ENCODE measurements around the gene ARID1B. TPM values are rescaled to one million over a fixed set of nuclear protein-coding genes. Genes with fewer than 3 reads are reported as not detected.

The ARID1B gene
- total and polyA plus RNA-seq, 4 donors = 7.0 to 49.0 (median 24.2) TPM

DNA sequence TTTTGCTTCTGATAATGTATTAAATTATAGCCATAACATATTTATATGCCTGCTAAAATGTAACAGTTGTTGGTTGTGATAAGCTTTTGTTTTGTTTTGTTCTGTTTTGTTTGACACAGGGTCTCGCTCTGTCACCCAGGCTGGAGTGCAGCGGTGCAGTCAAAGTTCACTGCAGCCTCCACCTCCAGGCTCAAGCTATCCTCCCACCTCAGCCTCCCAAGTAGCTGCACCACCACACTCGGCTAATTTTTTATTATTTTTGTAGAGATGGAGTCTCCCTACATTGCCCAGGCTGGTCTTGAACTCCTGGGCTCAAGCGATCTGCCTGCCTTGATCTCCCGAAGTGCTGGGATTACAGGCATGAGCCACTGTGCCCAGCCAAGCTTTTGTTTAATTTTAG, 157.8 kb downstream of the ARID1B start:
- Histone ChIP-seq H3K27me3 (ENCODE audit: control insufficient read depth in 4 of 4, insufficient read depth in 4 of 4, low read length in 3 of 4) (no peaks in the 10 kb centered on the region), H3K9ac (ENCODE audit: low read depth in 1 of 2, low read length in 2 of 2) (no peak overlapping the region), H3K36me3 (ENCODE audit: control insufficient read depth in 4 of 4, insufficient read depth in 3 of 4, low read depth in 1 of 4, low read length in 3 of 4) (peaks cover 0 to 8% (median 0%) of the 10 kb centered on the region in 4 donors), H3K4me1 (ENCODE audit: control insufficient read depth in 4 of 4, insufficient read depth in 4 of 4, low read length in 3 of 4) (peaks cover 0 to 36% (median 26%) of the 10 kb centered on the region in 4 donors), H3K9me3 (ENCODE audit: control insufficient read depth in 4 of 4, low read length in 3 of 4) (no peaks in the 10 kb centered on the region), H3K27ac (ENCODE audit: low read depth in 1 of 2, low read length in 2 of 2) (no peak overlapping the region), H3K4me3 (ENCODE audit: low read depth in 1 of 3, low read length in 3 of 3) (no peak overlapping the region)
- WGBS = 96% methylated on average over 5 of the region's 5 CpGs
- TF ChIP-seq HNF4G (IDR thresholded peaks at IDR 0.05) (no peak), SP1 (IDR thresholded peaks at IDR 0.05) (no peak), TAF1 (conservative IDR thresholded peaks at IDR 0.05) (no peak), FOXA2 (IDR thresholded peaks at IDR 0.05) (no peak), HNF4A (conservative IDR thresholded peaks at IDR 0.05) (no peak), EGR1 (IDR thresholded peaks at IDR 0.05; ENCODE audit: low read depth in 2 of 2) (no peak)
- TF ChIP-seq, protein P1, sequence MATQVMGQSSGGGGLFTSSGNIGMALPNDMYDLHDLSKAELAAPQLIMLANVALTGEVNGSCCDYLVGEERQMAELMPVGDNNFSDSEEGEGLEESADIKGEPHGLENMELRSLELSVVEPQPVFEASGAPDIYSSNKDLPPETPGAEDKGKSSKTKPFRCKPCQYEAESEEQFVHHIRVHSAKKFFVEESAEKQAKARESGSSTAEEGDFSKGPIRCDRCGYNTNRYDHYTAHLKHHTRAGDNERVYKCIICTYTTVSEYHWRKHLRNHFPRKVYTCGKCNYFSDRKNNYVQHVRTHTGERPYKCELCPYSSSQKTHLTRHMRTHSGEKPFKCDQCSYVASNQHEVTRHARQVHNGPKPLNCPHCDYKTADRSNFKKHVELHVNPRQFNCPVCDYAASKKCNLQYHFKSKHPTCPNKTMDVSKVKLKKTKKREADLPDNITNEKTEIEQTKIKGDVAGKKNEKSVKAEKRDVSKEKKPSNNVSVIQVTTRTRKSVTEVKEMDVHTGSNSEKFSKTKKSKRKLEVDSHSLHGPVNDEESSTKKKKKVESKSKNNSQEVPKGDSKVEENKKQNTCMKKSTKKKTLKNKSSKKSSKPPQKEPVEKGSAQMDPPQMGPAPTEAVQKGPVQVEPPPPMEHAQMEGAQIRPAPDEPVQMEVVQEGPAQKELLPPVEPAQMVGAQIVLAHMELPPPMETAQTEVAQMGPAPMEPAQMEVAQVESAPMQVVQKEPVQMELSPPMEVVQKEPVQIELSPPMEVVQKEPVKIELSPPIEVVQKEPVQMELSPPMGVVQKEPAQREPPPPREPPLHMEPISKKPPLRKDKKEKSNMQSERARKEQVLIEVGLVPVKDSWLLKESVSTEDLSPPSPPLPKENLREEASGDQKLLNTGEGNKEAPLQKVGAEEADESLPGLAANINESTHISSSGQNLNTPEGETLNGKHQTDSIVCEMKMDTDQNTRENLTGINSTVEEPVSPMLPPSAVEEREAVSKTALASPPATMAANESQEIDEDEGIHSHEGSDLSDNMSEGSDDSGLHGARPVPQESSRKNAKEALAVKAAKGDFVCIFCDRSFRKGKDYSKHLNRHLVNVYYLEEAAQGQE (IDR thresholded peaks at IDR 0.05) = no peak
- no peak for DNase-seq (ENCODE audit: low spot score)

GRCh38 chr6:156938143-156938542, 161.0 kb downstream of the ARID1B start:
- WGBS = 90% methylated on average over 1 of the region's 1 CpG
- Histone ChIP-seq H3K9me3 (ENCODE audit: control insufficient read depth in 4 of 4, low read length in 3 of 4) (no peaks in the 10 kb centered on the region), H3K36me3 (ENCODE audit: control insufficient read depth in 4 of 4, insufficient read depth in 3 of 4, low read depth in 1 of 4, low read length in 3 of 4) (peaks cover 0 to 8% (median 0%) of the 10 kb centered on the region in 4 donors), H3K27me3 (ENCODE audit: control insufficient read depth in 4 of 4, insufficient read depth in 4 of 4, low read length in 3 of 4) (no peaks in the 10 kb centered on the region), H3K4me1 (ENCODE audit: control insufficient read depth in 4 of 4, insufficient read depth in 4 of 4, low read length in 3 of 4) (peaks cover 5 to 43% (median 24%) of the 10 kb centered on the region in 4 donors), H3K27ac (ENCODE audit: low read depth in 1 of 2, low read length in 2 of 2) (no peak overlapping the region), H3K4me3 (ENCODE audit: low read depth in 1 of 3, low read length in 3 of 3) (no peak overlapping the region), H3K9ac (ENCODE audit: low read depth in 1 of 2, low read length in 2 of 2) (no peak overlapping the region)
- TF ChIP-seq, protein P2, sequence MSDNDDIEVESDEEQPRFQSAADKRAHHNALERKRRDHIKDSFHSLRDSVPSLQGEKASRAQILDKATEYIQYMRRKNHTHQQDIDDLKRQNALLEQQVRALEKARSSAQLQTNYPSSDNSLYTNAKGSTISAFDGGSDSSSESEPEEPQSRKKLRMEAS (IDR thresholded peaks at IDR 0.05) = no peak
- TF ChIP-seq, protein P1 (IDR thresholded peaks at IDR 0.05) = no peak
- no peak for TF ChIP-seq RAD21 (IDR thresholded peaks at IDR 0.05)
- TF ChIP-seq RXRA (IDR thresholded peaks at IDR 0.05) = no peak
- TF ChIP-seq, protein P3, sequence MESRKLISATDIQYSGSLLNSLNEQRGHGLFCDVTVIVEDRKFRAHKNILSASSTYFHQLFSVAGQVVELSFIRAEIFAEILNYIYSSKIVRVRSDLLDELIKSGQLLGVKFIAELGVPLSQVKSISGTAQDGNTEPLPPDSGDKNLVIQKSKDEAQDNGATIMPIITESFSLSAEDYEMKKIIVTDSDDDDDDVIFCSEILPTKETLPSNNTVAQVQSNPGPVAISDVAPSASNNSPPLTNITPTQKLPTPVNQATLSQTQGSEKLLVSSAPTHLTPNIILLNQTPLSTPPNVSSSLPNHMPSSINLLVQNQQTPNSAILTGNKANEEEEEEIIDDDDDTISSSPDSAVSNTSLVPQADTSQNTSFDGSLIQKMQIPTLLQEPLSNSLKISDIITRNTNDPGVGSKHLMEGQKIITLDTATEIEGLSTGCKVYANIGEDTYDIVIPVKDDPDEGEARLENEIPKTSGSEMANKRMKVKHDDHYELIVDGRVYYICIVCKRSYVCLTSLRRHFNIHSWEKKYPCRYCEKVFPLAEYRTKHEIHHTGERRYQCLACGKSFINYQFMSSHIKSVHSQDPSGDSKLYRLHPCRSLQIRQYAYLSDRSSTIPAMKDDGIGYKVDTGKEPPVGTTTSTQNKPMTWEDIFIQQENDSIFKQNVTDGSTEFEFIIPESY (IDR thresholded peaks at IDR 0.05) = no peak
- no peak for TF ChIP-seq JUND (IDR thresholded peaks at IDR 0.05)
- TF ChIP-seq GABPA (IDR thresholded peaks at IDR 0.05 in 1 of 2, conservative IDR thresholded peaks at IDR 0.05 in 1 of 2) = no peak
- TF ChIP-seq HNF4G (IDR thresholded peaks at IDR 0.05) = no peak
- TF ChIP-seq NR2F2 (IDR thresholded peaks at IDR 0.05) = no peak
- TF ChIP-seq, protein P4, sequence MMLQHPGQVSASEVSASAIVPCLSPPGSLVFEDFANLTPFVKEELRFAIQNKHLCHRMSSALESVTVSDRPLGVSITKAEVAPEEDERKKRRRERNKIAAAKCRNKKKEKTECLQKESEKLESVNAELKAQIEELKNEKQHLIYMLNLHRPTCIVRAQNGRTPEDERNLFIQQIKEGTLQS (IDR thresholded peaks at IDR 0.05) = no peak
- no peak for TF ChIP-seq SP1 (IDR thresholded peaks at IDR 0.05)
- no peak for TF ChIP-seq YY1 (IDR thresholded peaks at IDR 0.05)
- TF ChIP-seq HNF4A (conservative IDR thresholded peaks at IDR 0.05) = no peak
- no peak for DNase-seq (ENCODE audit: low spot score)

Measured in liver (tissue), 9 donors.